GM18868 (cell line): ENCODE results near the gene FLAD1.
"Not testable (repeated sequence)": the region's sequence is repeated elsewhere in the genome, so short reads cannot be mapped to it uniquely, and the experiment has no call there.

ENCODE experiments used
- ATAC-seq: cut with Tn5 transposase; IDR thresholded peaks from one replicate; pipeline ENCODE4 v1.9.1; 2021; ENCODE audit warnings: mild to moderate bottlenecking, moderate library complexity; ENCODE audit not compliant: unreplicated experiment

FLAD1 gene

DNA sequence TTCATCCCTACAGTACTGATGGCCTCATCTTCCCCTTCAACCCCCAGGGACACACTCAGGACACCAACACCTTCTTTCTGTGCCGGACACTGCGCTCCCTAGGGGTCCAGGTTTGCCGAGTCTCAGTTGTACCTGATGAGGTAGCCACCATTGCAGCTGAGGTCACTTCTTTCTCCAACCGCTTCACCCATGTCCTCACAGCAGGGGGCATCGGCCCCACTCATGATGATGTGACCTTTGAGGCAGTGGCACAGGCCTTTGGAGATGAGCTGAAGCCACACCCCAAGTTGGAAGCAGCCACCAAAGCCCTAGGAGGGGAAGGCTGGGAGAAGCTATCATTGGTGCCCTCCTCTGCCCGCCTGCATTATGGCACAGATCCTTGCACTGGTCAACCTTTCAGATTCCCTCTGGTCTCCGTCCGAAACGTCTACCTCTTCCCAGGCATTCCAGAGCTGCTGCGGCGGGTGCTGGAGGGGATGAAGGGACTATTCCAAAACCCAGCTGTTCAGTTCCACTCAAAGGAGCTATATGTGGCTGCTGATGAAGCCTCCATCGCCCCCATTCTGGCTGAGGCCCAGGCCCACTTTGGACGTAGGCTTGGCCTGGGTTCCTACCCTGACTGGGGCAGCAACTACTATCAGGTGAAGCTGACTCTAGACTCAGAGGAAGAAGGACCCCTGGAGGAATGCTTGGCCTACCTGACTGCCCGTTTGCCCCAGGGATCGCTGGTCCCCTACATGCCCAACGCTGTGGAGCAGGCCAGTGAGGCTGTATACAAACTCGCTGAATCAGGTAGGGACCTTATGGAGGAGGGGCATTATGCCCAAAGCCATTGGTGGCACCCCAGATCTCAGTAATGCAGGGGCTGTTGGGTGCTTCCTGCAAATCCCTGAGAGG lies 5.2 kb downstream of the FLAD1 start:
- no peak for ATAC-seq

- no peak for ATAC-seq
Observed at GRCh38 chr1:154989195-154989860, 6.2 kb downstream of the FLAD1 start.

GRCh38 chr1:154990276-154990675 lies 7.1 kb downstream of the FLAD1 start:
- no peak for ATAC-seq

- ATAC-seq: no peak
Observed at GRCh38 chr1:154992721-154993571, 9.8 kb downstream of the FLAD1 start.

DNA sequence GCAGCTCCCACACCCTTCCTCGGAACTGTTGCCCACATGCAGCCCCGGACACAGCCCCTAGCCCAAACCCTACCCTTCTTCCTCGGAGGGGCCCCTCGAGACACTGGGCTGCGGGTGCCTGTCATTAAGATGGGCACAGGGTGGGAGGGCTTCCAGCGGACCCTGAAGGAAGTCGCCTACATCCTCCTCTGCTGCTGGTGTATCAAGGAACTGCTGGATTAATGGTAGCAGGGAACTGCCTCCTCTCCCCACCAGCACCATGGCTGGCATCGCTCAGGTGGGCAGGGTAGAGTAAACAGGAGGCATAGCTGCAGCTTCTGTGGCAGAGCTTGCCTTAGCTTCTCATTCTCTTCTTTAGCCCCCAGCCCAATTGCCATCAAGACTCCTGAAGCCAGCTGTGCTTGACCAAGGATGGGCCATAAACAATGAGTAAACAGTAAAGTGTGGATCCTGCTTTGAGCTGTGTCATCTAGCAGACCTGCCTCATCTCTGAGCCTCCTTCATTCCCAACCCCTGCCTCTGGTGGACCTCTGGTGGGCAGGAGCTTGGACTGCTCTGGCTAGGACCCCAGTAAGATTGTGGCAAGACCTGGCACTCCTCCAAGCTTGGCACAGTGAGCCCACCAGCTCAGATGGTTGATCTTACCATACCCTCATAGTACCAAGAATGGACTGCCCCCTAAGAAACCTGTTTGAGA lies 10.6 kb downstream of the FLAD1 start, which contains the start of gene LENEP:
TSS of gene LENEP (plus strand) at position 15 of the 697 bp plus-strand sequence. CDS start at position 37, 22 bp downstream.
- no peak for ATAC-seq

GRCh38 chr1:154994269-154994587 lies 11.1 kb downstream of the FLAD1 start:
- ATAC-seq: no peak

DNA sequence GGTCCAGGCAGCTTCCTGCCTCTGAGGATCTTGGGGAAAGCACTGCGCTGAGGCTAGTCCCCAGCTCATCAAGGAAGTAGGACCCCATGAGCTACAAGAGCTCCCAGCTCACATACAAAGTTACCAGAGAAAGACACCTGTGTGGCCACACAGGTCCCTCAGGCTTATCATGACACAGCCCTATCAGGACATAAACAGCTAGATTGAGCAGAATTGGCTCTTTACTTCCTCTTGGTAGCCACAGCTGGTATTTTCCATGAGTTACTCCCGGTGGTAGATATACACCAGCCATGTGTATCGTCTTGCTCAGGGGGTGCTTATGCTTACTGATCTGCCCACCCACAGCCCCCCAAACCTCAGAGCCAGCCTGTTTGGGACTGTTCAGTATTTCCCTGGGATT lies 11.4 kb downstream of the FLAD1 start:
- ATAC-seq: no peak

GRCh38 chr1:154995301-154995983 lies 12.3 kb downstream of the FLAD1 start:
- ATAC-seq: not testable (repeated sequence)

DNA sequence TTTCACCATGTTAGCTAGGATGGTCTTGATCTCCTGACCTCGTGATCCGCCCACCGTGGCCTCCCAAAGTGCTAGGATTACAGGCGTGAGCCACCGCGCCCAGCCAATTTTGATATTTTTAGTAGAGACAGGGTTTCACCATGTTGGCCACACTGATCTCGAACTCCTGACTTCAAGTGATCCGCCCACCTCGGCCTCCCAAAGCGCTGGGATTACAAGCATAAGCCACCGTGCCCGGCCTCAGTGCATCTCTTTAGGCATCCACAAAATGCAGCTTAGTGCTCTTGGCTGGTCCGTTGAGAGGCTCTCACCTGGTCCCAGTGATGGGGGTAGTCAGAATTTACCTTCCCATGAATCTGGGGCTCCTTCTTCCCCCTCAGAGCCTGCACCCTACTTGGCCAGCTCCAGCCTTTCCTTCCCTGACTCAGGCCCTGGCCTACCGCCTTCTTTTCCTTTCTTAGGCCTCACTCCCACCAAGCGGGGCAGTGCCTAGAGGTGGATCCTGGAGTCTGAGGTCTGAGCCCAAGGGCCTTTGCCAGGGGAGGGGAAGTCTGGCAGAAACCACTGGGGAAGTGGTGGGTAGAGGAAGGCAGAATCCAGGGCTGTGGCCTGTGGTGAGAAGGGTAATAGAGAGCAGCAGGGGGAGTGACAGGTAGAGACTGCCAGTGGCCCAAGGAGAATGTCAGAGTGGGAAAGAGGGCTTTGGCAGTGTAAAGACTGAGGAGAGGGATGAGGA lies 14.0 kb downstream of the FLAD1 start:
- ATAC-seq: no peak

GRCh38 chr1:154998201-154998780 lies 15.1 kb downstream of the FLAD1 start:
- ATAC-seq: no peak

DNA sequence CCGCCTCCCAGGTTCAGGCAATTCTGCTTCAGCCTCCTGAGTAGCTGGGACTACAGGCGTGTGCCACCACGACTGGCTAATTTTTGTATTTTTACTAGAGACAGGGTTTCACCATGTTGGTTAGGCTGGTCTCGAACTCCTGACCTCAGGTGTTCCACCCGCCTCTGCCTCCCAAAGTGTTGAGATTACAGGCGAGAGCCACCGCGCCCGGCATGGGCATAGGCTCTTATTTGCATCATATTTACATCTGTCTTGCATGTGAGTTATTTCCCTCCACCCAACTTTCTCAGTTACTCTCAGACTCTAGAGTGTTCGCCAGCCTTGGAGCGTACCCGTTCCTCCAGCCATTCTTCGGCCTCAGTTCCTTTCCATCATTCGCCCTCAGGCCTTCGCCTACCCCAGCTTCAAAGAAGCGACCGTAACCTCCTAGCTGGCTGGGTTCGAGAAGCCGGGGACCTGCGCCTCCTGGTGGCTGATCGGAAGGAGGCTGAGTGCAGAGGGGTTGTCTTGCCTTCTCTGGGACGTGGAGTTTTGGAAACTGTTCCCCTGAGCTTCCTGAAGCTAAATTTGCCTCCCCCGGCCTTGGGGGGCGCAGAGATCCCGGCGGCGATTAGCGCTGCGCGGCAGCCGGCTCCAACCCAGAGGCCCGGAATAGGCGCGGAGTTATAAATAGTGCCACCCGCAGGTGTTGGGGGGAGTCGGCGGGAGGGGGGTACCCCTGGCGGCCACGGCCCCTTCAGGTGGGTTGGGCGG lies 15.8 kb downstream of the FLAD1 start:
- ATAC-seq: no peak

GRCh38 chr1:154999571-155000410 lies 16.6 kb downstream of the FLAD1 start:
- no peak for ATAC-seq

- ATAC-seq: no peak
Observed at GRCh38 chr1:155000411-155000725, 17.2 kb downstream of the FLAD1 start.

DNA sequence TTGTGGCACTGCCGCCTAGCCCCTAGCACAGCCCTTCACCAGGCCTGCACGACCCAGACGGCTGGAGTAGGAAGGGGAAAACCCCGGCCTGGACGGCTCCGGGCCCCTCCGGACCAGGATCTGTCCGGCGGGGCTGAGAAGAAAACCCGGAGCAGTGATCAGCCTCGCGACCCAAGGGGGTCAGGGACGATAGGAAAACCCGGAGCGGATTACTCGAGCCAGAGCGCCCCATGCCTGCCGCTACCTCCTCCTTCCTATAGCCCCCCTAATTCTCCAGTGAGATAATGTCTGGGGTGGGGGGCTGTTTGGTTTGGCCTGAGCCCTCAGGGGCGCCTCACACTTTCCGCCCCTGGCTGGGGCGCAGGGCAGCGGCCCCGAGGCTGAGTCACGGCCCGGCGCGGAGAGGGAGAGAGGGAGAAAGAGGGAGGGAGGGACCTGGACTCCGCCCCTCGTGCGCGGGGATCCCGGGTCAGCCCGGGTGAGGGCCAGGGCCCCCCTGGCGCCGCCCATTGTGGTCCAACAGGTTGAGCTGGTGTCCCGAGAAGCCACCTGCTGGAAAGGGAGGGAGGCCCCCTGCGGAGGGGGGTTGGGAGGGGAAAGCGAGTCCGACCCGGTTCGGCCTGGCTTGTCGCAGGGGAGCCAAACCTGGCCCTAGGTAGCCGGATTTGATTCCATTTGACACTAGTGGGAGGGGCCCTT lies 17.7 kb downstream of the FLAD1 start:
- peak; percentile 36 for ATAC-seq

DNA sequence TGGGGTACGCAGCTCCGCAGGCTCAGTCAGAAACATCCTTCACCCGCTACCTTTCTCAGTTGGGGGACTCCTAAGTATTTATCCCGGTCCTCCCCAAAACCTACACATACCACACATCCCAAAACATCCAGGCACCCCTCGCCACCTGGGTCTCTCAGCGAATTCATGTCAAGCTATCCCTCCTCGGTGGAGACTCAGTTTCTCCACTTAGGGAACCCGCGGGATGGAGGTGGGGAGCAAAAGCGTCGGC lies 18.2 kb downstream of the FLAD1 start:
- ATAC-seq: no peak

GRCh38 chr1:155001675-155002463 lies 18.7 kb downstream of the FLAD1 start:
- ATAC-seq: peak; percentile 58
